Bronchial epithelial cell (primary cell): Measurements from ENCODE around the gene NAIF1. TPM values are rescaled to one million over a fixed set of nuclear protein-coding genes. Genes with fewer than 3 reads are reported as not detected.
"Not testable (repeated sequence)": the region's sequence is repeated elsewhere in the genome, so short reads cannot be mapped to it uniquely, and the experiment has no call there.

Source experiments
- DNase-seq: peaks from one replicate; pipeline ENCODE4 v3.0.0-alpha.2; 2010; ENCODE audit warnings: low read depth
- FAIRE-seq: peaks from 2 replicates; lab custom pipeline; 2011; peaks lifted over from hg19 to GRCh38; lab: Jason Lieb, UNC
- H3K27me3 ChIP-seq: 2 replicates; pipeline ENCODE4 v1.5.1; 2011; ENCODE audit warnings: low read length; ENCODE audit not compliant: control insufficient read depth, insufficient read depth
- H3K36me3 ChIP-seq: 2 replicates; pipeline ENCODE4 v1.5.1; 2011; ENCODE audit warnings: low read length; ENCODE audit not compliant: control insufficient read depth, insufficient read depth
- H3K4me3 ChIP-seq: 2 replicates; pipeline ENCODE4 v1.5.1; 2011; ENCODE audit warnings: mild to moderate bottlenecking, low read depth, low read length, control low read depth
- total RNA-seq: library from RNA; depleted of rRNA; stranded (reverse); fragments of >200 nt; gene quantifications from 2 replicates; pipeline ENCODE4 v1.2.1, GENCODE V29; 2014
- TF ChIP-seq, protein P1 (sequence below): IDR thresholded peaks from 2 replicates; pipeline ENCODE4 v1.5.1; 2011; ENCODE audit warnings: mild to moderate bottlenecking, moderate library complexity, low read length, control low read depth, inconsistent platforms; ENCODE audit not compliant: insufficient read depth, severe bottlenecking

The NAIF1 gene
- total RNA-seq, 1 donor from 2014 or later = 10.3 TPM

DNA sequence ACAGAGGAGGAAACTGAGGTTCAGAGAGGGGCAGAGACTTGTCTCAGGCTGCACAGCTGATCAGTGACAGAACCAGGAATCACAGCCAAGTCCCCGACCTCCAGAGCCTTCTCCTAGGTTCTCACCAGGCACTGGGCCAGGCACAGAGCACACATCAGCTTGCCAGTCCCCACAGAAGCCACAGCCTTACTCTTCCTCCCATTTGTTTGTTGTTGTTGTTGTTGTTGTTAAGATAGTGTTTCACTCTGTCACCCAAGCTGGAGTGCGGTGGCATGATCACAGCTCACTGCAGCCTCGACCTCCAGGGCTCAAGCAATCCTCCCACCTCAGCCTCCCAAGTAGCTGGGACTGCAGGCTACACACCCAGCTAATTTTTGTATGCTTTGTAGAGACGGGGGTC is 41.4 kb downstream of the NAIF1 start:
- FAIRE-seq (no peak), DNase-seq (no peak)
- Histone ChIP-seq H3K27me3 (no peaks in the 10 kb centered on the region), H3K4me3 (no peak overlapping the region), H3K36me3 (no peaks in the 10 kb centered on the region)
- TF ChIP-seq, protein P1, sequence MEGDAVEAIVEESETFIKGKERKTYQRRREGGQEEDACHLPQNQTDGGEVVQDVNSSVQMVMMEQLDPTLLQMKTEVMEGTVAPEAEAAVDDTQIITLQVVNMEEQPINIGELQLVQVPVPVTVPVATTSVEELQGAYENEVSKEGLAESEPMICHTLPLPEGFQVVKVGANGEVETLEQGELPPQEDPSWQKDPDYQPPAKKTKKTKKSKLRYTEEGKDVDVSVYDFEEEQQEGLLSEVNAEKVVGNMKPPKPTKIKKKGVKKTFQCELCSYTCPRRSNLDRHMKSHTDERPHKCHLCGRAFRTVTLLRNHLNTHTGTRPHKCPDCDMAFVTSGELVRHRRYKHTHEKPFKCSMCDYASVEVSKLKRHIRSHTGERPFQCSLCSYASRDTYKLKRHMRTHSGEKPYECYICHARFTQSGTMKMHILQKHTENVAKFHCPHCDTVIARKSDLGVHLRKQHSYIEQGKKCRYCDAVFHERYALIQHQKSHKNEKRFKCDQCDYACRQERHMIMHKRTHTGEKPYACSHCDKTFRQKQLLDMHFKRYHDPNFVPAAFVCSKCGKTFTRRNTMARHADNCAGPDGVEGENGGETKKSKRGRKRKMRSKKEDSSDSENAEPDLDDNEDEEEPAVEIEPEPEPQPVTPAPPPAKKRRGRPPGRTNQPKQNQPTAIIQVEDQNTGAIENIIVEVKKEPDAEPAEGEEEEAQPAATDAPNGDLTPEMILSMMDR = no peak

DNA sequence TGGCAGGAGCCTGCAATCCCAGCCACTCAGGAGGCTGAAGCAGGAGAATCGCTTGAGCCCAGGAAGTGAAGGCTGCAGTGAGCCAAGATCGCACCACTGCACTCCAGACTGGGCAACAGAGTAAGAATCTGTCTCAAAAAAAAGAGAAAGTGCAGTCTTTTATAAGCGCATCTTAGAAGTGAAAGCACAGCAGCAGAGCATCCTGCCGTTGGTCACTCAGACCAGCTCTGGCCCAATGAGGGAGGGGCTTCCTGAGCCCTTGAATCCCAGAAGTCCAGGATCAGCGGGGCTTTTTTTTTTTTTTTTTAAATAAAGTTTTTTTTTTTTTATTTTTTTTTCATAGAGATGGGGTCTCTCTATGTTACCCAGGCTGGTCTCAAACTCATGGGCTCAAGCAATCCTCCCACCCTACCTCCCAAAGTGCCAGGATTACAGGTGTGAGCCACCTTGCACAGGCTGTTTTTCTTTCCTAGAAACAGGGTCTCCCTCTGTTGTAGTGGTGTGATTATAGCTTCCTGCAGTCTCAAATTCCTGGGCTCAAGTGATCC is 42.3 kb downstream of the NAIF1 start:
- Histone ChIP-seq H3K4me3 (no peak overlapping the region), H3K36me3 (no peaks in the 10 kb centered on the region), H3K27me3 (no peaks in the 10 kb centered on the region)
- FAIRE-seq (no peak), DNase-seq (no peak)
- TF ChIP-seq, protein P1 = no peak

DNA sequence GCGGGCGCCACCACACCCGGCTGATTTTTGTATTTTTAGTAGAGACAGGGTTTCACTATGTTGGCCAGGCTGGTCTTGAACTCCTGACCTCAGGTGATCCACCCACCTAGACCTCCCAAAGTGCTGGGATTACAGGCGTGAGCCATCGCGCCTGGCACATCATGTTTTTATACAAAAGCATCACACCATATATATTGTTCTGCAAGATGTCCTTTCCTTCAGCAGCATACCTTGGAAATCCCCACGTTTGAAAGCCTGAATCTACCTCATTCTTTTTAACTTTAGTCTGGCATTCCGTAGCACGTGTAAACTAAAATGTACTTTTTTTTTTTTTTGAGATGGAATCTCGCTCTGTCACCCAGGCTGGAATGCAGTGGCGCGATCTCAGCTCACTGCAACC is 43.4 kb downstream of the NAIF1 start:
- H3K4me3 ChIP-seq, H3K36me3 ChIP-seq, H3K27me3 ChIP-seq, FAIRE-seq, DNase-seq: not testable (repeated sequence)

DNA sequence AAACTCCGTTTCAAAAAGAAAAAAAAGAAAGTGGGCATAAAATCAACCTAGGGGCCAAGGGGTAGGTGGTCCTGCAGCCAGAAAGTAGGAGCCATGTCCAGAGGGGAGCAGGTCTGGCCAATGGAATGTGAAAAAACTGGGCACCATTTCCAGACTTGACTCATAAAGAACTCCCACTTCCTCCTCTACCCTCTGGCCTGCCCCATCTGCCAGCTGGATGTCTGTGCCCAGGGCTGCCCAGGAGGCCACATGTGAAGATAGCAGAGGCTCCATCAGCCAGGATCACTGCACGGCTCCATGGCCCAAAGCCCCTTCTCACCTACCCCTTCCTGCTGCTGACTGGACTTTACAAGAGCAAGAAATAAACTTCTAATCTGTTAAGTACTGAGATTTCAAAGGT is 44.2 kb downstream of the NAIF1 start:
- TF ChIP-seq, protein P1 = no peak
- FAIRE-seq = no peak

DNA sequence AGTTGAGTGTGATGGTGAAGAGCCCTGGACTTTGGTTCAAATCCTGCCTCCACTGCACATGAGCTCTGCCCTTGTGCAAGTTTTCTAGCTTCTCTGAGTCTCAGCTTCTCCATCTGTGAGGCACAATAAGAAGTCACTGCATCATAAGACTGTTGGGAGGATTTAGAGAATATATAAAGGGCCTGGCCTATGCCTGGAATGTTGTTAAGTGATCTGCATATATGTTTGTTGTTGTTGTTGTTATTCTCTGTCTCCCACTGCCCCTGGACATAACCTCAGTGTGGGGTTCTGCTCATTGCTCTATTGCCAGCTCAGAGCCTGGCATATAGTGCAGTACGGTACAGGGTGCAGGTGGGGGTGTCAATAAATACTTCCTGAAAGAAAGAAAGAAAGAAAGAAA is 46.0 kb downstream of the NAIF1 start:
- DNase-seq = no peak
- Histone ChIP-seq H3K27me3 (no peaks in the 10 kb centered on the region), H3K36me3 (no peaks in the 10 kb centered on the region), H3K4me3 (no peak overlapping the region)
- FAIRE-seq = no peak
- TF ChIP-seq, protein P1 = no peak

More for the DNA sequence above, 44.2 kb downstream of the NAIF1 start:
- Histone ChIP-seq H3K4me3 (no peak overlapping the region), H3K36me3 (no peaks in the 10 kb centered on the region), H3K27me3 (no peaks in the 10 kb centered on the region)
- no peak for DNase-seq

DNA sequence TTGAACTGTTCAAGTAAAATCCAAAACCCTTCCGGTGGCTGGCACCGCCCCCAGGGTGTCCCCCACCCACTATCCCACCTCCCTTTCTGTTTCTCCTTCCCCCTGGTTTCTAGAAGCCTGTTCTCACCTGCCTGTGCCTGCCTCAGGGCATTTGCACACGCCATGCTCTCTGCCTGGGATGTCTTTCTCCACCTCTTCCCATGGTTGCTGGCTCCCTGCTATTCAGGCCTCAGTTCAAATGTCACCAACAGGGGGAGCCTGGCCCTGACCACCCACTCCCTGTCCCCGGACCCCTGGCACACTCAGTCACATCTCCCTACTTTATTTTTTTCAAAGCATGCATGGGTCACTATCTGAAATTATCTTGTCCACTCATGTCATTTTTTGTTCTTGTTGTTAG is 46.4 kb downstream of the NAIF1 start:
- no peak for DNase-seq
- TF ChIP-seq, protein P1 = peak; percentile 19

More for the DNA sequence above, 46.4 kb downstream of the NAIF1 start:
- no peak for FAIRE-seq
- no peaks in the 10 kb centered on the region for H3K36me3 ChIP-seq
- no peak overlapping the region for H3K4me3 ChIP-seq
- no peaks in the 10 kb centered on the region for H3K27me3 ChIP-seq
